ENCODE measurements around the gene GMPPA.

GMPPA gene

GRCh38 chr2:219490186-219490585, 8.5 kb upstream of the GMPPA start:
- no peak for DNase-seq (ENCODE audit: low read depth)
- H3K4me3 ChIP-seq (ENCODE audit: low read depth, low read length) = no peak overlapping the region
- TF ChIP-seq, protein P1, sequence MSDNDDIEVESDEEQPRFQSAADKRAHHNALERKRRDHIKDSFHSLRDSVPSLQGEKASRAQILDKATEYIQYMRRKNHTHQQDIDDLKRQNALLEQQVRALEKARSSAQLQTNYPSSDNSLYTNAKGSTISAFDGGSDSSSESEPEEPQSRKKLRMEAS (IDR thresholded peaks at IDR 0.05; ENCODE audit: low read depth, low read length) = no peak
- TF ChIP-seq, protein P2, sequence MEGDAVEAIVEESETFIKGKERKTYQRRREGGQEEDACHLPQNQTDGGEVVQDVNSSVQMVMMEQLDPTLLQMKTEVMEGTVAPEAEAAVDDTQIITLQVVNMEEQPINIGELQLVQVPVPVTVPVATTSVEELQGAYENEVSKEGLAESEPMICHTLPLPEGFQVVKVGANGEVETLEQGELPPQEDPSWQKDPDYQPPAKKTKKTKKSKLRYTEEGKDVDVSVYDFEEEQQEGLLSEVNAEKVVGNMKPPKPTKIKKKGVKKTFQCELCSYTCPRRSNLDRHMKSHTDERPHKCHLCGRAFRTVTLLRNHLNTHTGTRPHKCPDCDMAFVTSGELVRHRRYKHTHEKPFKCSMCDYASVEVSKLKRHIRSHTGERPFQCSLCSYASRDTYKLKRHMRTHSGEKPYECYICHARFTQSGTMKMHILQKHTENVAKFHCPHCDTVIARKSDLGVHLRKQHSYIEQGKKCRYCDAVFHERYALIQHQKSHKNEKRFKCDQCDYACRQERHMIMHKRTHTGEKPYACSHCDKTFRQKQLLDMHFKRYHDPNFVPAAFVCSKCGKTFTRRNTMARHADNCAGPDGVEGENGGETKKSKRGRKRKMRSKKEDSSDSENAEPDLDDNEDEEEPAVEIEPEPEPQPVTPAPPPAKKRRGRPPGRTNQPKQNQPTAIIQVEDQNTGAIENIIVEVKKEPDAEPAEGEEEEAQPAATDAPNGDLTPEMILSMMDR (IDR thresholded peaks at IDR 0.05; ENCODE audit: low read depth, low read length) = no peak
- TF ChIP-seq POLR2A (IDR thresholded peaks at IDR 0.05; ENCODE audit: extremely low read depth, insufficient read length) (no peak), MYC (IDR thresholded peaks at IDR 0.05; ENCODE audit: low read depth, low read length) (no peak)

- DNase-seq (ENCODE audit: low read depth) = no peak
- H3K4me3 ChIP-seq (ENCODE audit: low read depth, low read length) = no peak overlapping the region
- TF ChIP-seq POLR2A (IDR thresholded peaks at IDR 0.05; ENCODE audit: extremely low read depth, insufficient read length) (no peak), MYC (IDR thresholded peaks at IDR 0.05; ENCODE audit: low read depth, low read length) (no peak)
- TF ChIP-seq, protein P2 (IDR thresholded peaks at IDR 0.05; ENCODE audit: low read depth, low read length) = no peak
- TF ChIP-seq, protein P1 (IDR thresholded peaks at IDR 0.05; ENCODE audit: low read depth, low read length) = no peak
These were observed 8.0 kb upstream of the GMPPA start for GRCh38 chr2:219490600-219491130.

- no peak overlapping the region for H3K4me3 ChIP-seq (ENCODE audit: low read depth, low read length)
- DNase-seq (ENCODE audit: low read depth) = no peak
- TF ChIP-seq, protein P1 (IDR thresholded peaks at IDR 0.05; ENCODE audit: low read depth, low read length) = no peak
- TF ChIP-seq, protein P2 (IDR thresholded peaks at IDR 0.05; ENCODE audit: low read depth, low read length) = no peak
- TF ChIP-seq MYC (IDR thresholded peaks at IDR 0.05; ENCODE audit: low read depth, low read length) = no peak
- TF ChIP-seq POLR2A (IDR thresholded peaks at IDR 0.05; ENCODE audit: extremely low read depth, insufficient read length) = no peak
These were observed 7.3 kb upstream of the GMPPA start for GRCh38 chr2:219491278-219491963.

- no peak for DNase-seq (ENCODE audit: low read depth)
- TF ChIP-seq, protein P1 (IDR thresholded peaks at IDR 0.05; ENCODE audit: low read depth, low read length) = no peak
- no peak for TF ChIP-seq POLR2A (IDR thresholded peaks at IDR 0.05; ENCODE audit: extremely low read depth, insufficient read length)
- TF ChIP-seq MYC (IDR thresholded peaks at IDR 0.05; ENCODE audit: low read depth, low read length) = no peak
- TF ChIP-seq, protein P2 (IDR thresholded peaks at IDR 0.05; ENCODE audit: low read depth, low read length) = no peak
- H3K4me3 ChIP-seq (ENCODE audit: low read depth, low read length) = no peak overlapping the region
These were observed 6.1 kb upstream of the GMPPA start for GRCh38 chr2:219492575-219492974.

DNA sequence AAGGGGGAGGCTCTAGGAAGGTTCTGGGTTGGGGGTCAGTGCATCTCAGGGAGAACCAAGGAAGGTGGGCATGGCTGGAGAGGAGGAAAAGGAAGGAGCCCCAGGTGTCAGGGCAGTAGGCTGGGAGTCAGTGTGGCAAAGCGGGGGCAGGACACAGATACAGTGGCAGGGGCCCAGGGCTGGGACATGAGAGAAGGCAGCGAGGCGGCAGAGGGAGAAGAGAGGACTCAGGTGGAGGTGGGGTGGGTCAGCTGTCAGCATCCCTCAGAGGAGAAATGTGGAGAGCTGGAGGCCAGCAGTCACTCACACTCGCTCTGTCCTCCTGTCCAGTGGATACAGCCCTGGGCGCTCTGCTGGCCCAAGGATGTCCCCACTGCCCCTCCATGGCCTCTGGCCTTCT, 5.6 kb upstream of the GMPPA start:
- DNase-seq (ENCODE audit: low read depth) = no peak
- H3K4me3 ChIP-seq (ENCODE audit: low read depth, low read length) = no peak overlapping the region
- TF ChIP-seq, protein P2 (IDR thresholded peaks at IDR 0.05; ENCODE audit: low read depth, low read length) = no peak
- TF ChIP-seq, protein P1 (IDR thresholded peaks at IDR 0.05; ENCODE audit: low read depth, low read length) = no peak
- TF ChIP-seq POLR2A (IDR thresholded peaks at IDR 0.05; ENCODE audit: extremely low read depth, insufficient read length) (no peak), MYC (IDR thresholded peaks at IDR 0.05; ENCODE audit: low read depth, low read length) (no peak)
